Neural cell (in vitro differentiated cells): ENCODE measurements around the gene LARP7.

Experiments
- CTCF ChIP-seq: fragments of 450-650 bp; IDR thresholded peaks from 2 replicates; pipeline ENCODE4 v1.5.1; 2014; ENCODE audit warnings: antibody characterized with exemption, mild to moderate bottlenecking, moderate library complexity; ENCODE audit not compliant: poor library complexity, severe bottlenecking
- TAF1 ChIP-seq: IDR thresholded peaks from 2 replicates; pipeline ENCODE4 v1.6.1; 2012; ENCODE audit warnings: low read depth

- TF ChIP-seq CTCF, result no peak
- TF ChIP-seq TAF1, result peak; percentile 32
Observed at GRCh38 chr4:112637552-112637866, 566 bp downstream of the LARP7 start.
